CD14-positive monocyte (primary cell): ENCODE data around the gene USP20. TPM values are rescaled to one million over a fixed set of nuclear protein-coding genes. Genes with fewer than 3 reads are reported as not detected.

Experiments used
- DNase-seq, 3 donors: peaks; one replicate each; pipeline ENCODE4 v3.0.0-alpha.2; 2011 to 2022
- H2AFZ ChIP-seq: 2 replicates; pipeline ENCODE4 v1.6.0; 2012; ENCODE audit warnings: mild to moderate bottlenecking, low read depth, low read length, inconsistent platforms; ENCODE audit not compliant: insufficient read depth, poor library complexity, severe bottlenecking
- H3K27ac ChIP-seq, 2 donors: 1 replicate in 1 of 2; 2 replicates in 1 of 2; pipeline ENCODE4 v1.5.1; 2012 to 2013; ENCODE audit warnings: low read length in 2 of 2, control low read depth in 1 of 2, inconsistent platforms in 1 of 2, low read depth in 1 of 2, mild to moderate bottlenecking in 1 of 2
- H3K27me3 ChIP-seq, 2 donors: one replicate each; pipeline versions ENCODE4 v1.6.0 to v1.6.1; 2011 to 2013; ENCODE audit warnings: low read length in 2 of 2; ENCODE audit not compliant: control insufficient read depth in 2 of 2, insufficient read depth in 2 of 2
- H3K36me3 ChIP-seq, 2 donors: replicated peaks in 1 of 2; 1 replicate in 1 of 2; 2 replicates in 1 of 2; pipeline versions ENCODE4 v1.5.1 to v1.6.1; 2012 to 2013; ENCODE audit warnings: low read length in 2 of 2, control low read depth in 1 of 2, inconsistent platforms in 1 of 2, mild to moderate bottlenecking in 1 of 2; ENCODE audit not compliant: insufficient read depth in 2 of 2, control insufficient read depth in 1 of 2
- H3K4me1 ChIP-seq, 2 donors: 1 replicate in 1 of 2; 2 replicates in 1 of 2; pipeline versions ENCODE4 v1.5.1 to v1.6.1; 2012 to 2013; ENCODE audit warnings: low read length in 2 of 2, control low read depth in 1 of 2, inconsistent platforms in 1 of 2, mild to moderate bottlenecking in 1 of 2, moderate library complexity in 1 of 2; ENCODE audit not compliant: insufficient read depth in 2 of 2, control insufficient read depth in 1 of 2
- H3K4me2 ChIP-seq: replicated peaks from 2 replicates; pipeline ENCODE3; 2012; ENCODE audit warnings: low read length, moderate library complexity, mild to moderate bottlenecking; ENCODE audit not compliant: poor library complexity, severe bottlenecking; ENCODE audit errors: extremely low read depth
- H3K4me3 ChIP-seq, 3 experiments: fragments of 200-600 bp in 1 of 3; sonication (generic) in 1 of 3; replicated peaks in 1 of 3; 1 replicate in 2 of 3; 2 replicates in 1 of 3; pipeline ENCODE4 v1.5.1; 2011 to 2013; ENCODE audit warnings: low read length in 3 of 3, mild to moderate bottlenecking in 3 of 3, control low read depth in 2 of 3, low read depth in 2 of 3, inconsistent platforms in 1 of 3, moderate library complexity in 1 of 3
- H3K79me2 ChIP-seq: 2 replicates; pipeline ENCODE4 v1.6.0; 2012; ENCODE audit warnings: mild to moderate bottlenecking, control low read depth, inconsistent platforms, low read length, moderate library complexity; ENCODE audit not compliant: insufficient read depth
- H3K9ac ChIP-seq: 2 replicates; pipeline ENCODE4 v1.6.0; 2017; ENCODE audit warnings: low read length, mild to moderate bottlenecking; ENCODE audit not compliant: insufficient read depth, poor library complexity, severe bottlenecking
- H3K9me3 ChIP-seq, 2 donors: replicated peaks in 1 of 2; 1 replicate in 1 of 2; 2 replicates in 1 of 2; pipeline versions ENCODE4 v1.5.1 to v1.6.1; 2012 to 2013; ENCODE audit warnings: low read length in 2 of 2, control low read depth in 1 of 2; ENCODE audit not compliant: control insufficient read depth in 1 of 2, insufficient read depth in 1 of 2
- H4K20me1 ChIP-seq: 2 replicates; pipeline ENCODE4 v1.6.0; 2012; ENCODE audit warnings: mild to moderate bottlenecking, low read length, control low read depth, moderate library complexity; ENCODE audit not compliant: insufficient read depth
- H3K27ac Mint-ChIP-seq, 7 donors: one replicate each; pipeline ENCODE4 v1.8.0; 2020; ENCODE audit warnings: mild to moderate bottlenecking in 7 of 7, mixed read lengths in 7 of 7, moderate library complexity in 6 of 7, inconsistent platforms in 2 of 7
- H3K27me3 Mint-ChIP-seq, 3 donors: one replicate each; pipeline ENCODE4 v1.8.0; 2021 to 2022; ENCODE audit warnings: low read depth in 3 of 3, mild to moderate bottlenecking in 3 of 3, mixed read lengths in 3 of 3, moderate library complexity in 3 of 3, inconsistent platforms in 1 of 3
- H3K36me3 Mint-ChIP-seq, 2 donors: one replicate each; pipeline ENCODE4 v1.8.0; 2020; ENCODE audit warnings: mixed read lengths in 2 of 2, inconsistent platforms in 1 of 2, mild to moderate bottlenecking in 1 of 2
- H3K4me1 Mint-ChIP-seq: one replicate; pipeline ENCODE4 v1.8.0; 2020; ENCODE audit warnings: mild to moderate bottlenecking, mixed read lengths
- H3K4me3 Mint-ChIP-seq, 2 donors: one replicate each; pipeline ENCODE4 v1.8.0; 2020; ENCODE audit warnings: mild to moderate bottlenecking in 2 of 2, mixed read lengths in 2 of 2, moderate library complexity in 1 of 2
- H3K9me3 Mint-ChIP-seq, 7 donors: one replicate each; pipeline ENCODE4 v1.8.0; 2020 to 2022; ENCODE audit warnings: mixed read lengths in 7 of 7, mild to moderate bottlenecking in 6 of 7, moderate library complexity in 6 of 7, inconsistent platforms in 2 of 7
- WGBS: methylation state at CpG from one replicate; pipeline ENCODE4 v1.1.5; 2013; ENCODE audit warnings: missing lambda C conversion rate; ENCODE audit not compliant: insufficient coverage; 5-methylcytosine and 5-hydroxymethylcytosine counted together
- intact Hi-C, 2 donors: fragments of 100-400 bp; cut with micrococcal nuclease; formaldehyde crosslinking; loops; one replicate each; pipeline versions ENCODE4 v1.15.0 to v1.15.1; 2023
- polyA plus RNA-seq, 3 donors: library from polyadenylated mRNA; depleted of rRNA in 1 of 3; unstranded in 2 of 3; stranded (reverse) in 1 of 3; fragments of 300-500 nt in 2 of 3; fragments of >200 nt in 1 of 3; fragmentation: Illumina TruSeq in 2 of 3; gene quantifications; 1 replicate in 2 of 3; 2 replicates in 1 of 3; pipeline ENCODE4 v1.2.3, GENCODE V29; 2012 to 2021
- TF ChIP-seq, protein P1 (sequence below): fragments of 200-600 bp; IDR thresholded peaks from one replicate; pipeline ENCODE4 v1.8.0; 2022; ENCODE audit warnings: antibody characterized with exemption, mild to moderate bottlenecking

Gene USP20
- polyA plus RNA-seq, 3 donors: 2.7 to 30.0 (median 5.2) TPM

DNA sequence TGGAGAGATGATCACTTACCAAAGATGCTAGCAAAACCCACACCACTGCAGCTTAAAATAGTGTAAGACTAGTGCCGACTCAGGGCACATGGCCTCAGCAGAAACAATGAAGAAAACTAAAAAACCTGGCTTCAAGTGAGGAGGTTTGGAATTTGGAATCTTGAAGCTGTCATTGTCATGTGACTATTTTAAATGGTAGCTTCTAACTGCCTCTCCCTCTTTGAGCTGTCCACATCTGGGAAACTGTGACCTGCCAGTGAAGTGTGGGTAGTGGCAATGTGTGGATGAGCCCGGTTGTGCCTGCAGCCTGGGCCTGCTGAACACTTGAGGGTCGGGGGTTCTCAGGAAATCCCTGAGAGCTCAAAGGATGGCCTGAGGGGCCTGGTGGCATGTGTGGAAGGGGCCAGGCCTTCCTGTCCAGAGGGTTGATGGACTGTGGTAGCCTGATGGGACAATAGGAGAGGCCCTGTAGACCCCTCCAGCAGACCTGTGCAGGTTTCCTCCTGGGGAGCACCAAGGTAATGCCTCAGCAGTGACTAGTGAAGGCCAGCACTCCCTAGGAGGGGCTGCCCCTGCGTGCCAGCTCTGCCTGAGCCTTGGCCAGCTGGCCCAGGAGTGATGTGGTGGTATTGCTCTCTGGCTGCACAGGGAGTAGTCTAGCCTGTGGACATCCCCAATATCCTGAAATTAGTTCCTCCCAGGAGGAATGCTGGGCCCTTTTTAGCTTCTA lies 13.6 kb downstream of the USP20 start:
- Mint-ChIP-seq H3K9me3 (peaks cover 0 to 3% (median 0%) of the 10 kb centered on the region in 7 donors), H3K36me3 (peaks cover 42 to 46% of the 10 kb centered on the region in 2 donors), H3K4me3 (no peak overlapping the region), H3K4me1 (peaks cover 15% of the 10 kb centered on the region), H3K27ac (no peak overlapping the region), H3K27me3 (no peaks in the 10 kb centered on the region)
- Histone ChIP-seq H3K9ac (no peak overlapping the region), H3K4me3 (no peak overlapping the region), H2AFZ (no peak overlapping the region), H3K27ac (no peak overlapping the region), H3K27me3 (no peaks in the 10 kb centered on the region), H3K79me2 (no peaks in the 10 kb centered on the region), H4K20me1 (no peaks in the 10 kb centered on the region), H3K4me1 (peaks cover 7 to 11% of the 10 kb centered on the region in 2 donors), H3K9me3 (no peaks in the 10 kb centered on the region), H3K4me2 (no peak overlapping the region), H3K36me3 (peaks cover 33 to 39% of the 10 kb centered on the region in 2 donors)
- WGBS: no CpG with 5 or more reads among the region's 4 CpGs
- DNase-seq: no peak
- intact Hi-C loops: no loop called here
- TF ChIP-seq, protein P1, sequence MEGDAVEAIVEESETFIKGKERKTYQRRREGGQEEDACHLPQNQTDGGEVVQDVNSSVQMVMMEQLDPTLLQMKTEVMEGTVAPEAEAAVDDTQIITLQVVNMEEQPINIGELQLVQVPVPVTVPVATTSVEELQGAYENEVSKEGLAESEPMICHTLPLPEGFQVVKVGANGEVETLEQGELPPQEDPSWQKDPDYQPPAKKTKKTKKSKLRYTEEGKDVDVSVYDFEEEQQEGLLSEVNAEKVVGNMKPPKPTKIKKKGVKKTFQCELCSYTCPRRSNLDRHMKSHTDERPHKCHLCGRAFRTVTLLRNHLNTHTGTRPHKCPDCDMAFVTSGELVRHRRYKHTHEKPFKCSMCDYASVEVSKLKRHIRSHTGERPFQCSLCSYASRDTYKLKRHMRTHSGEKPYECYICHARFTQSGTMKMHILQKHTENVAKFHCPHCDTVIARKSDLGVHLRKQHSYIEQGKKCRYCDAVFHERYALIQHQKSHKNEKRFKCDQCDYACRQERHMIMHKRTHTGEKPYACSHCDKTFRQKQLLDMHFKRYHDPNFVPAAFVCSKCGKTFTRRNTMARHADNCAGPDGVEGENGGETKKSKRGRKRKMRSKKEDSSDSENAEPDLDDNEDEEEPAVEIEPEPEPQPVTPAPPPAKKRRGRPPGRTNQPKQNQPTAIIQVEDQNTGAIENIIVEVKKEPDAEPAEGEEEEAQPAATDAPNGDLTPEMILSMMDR: no peak

DNA sequence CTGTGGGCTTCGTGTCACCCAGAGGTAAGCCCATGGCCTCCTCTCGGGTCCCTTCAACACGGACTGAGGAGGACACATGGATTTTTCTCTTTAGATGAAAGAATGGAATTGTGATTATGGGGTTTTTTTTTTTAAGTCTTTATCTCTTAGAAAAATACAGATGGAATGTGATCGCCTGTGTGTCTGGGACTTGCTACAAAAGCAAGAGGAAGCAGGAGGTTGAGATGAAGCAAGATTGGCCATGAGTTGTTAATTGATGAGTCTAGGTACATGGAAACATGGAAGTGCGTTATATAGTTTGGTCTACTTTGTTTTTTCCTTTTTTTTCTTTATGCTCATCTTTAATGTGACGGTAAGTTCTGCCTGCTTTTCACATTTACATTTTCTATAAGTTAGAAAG lies 14.6 kb downstream of the USP20 start:
- peaks cover 15% of the 10 kb centered on the region for H3K4me1 Mint-ChIP-seq
- H3K4me2 ChIP-seq: no peak overlapping the region
- WGBS: 33% methylated on average over 1 of the region's 6 CpGs
- H4K20me1 ChIP-seq: no peaks in the 10 kb centered on the region
- H3K4me3 Mint-ChIP-seq: no peak overlapping the region
- H3K27ac ChIP-seq: no peak overlapping the region
- no peak for DNase-seq
- H3K9me3 Mint-ChIP-seq: peaks cover 0 to 3% (median 0%) of the 10 kb centered on the region in 7 donors
- H3K36me3 Mint-ChIP-seq: peaks cover 52 to 56% of the 10 kb centered on the region in 2 donors
- TF ChIP-seq, protein P1: no peak
- H3K27me3 ChIP-seq: no peaks in the 10 kb centered on the region
- H3K9ac ChIP-seq: no peak overlapping the region
- no peaks in the 10 kb centered on the region for H3K79me2 ChIP-seq
- intact Hi-C loops: no loop called here
- H3K36me3 ChIP-seq: peaks cover 37 to 49% of the 10 kb centered on the region in 2 donors
- no peak overlapping the region for H3K27ac Mint-ChIP-seq
- H3K4me3 ChIP-seq: no peak overlapping the region
- H3K27me3 Mint-ChIP-seq: no peaks in the 10 kb centered on the region
- no peak overlapping the region for H2AFZ ChIP-seq
- peaks cover 7 to 11% of the 10 kb centered on the region in 2 donors for H3K4me1 ChIP-seq
- H3K9me3 ChIP-seq: no peaks in the 10 kb centered on the region
